T-helper 17 cell (primary cell): ENCODE data around the gene HDAC4. TPM values are rescaled to one million over a fixed set of nuclear protein-coding genes. Genes with fewer than 3 reads are reported as not detected.

Source experiments
- ATAC-seq: fragments of 150-1000 bp; cut with Tn5 transposase; 2 replicates; pipeline ENCODE4 v1.10.0; 2021; ENCODE audit warnings: mild to moderate bottlenecking, moderate library complexity
- DNase-seq, 3 donors: peaks; one replicate each; pipeline versions ENCODE4 v3.0.0 to v3.0.0-alpha.2; 2020 to 2021
- H3K9me3 ChIP-seq: one replicate; pipeline ENCODE4 v1.7.0; 2013; ENCODE audit warnings: low read length, mild to moderate bottlenecking; ENCODE audit not compliant: control insufficient read depth, poor library complexity, severe bottlenecking
- H3K27ac Mint-ChIP-seq: one replicate; pipeline ENCODE4 v1.8.0; 2022; ENCODE audit warnings: mild to moderate bottlenecking, moderate library complexity, mixed read lengths
- H3K27me3 Mint-ChIP-seq: one replicate; pipeline ENCODE4 v1.8.0; 2022; ENCODE audit warnings: mixed read lengths
- H3K36me3 Mint-ChIP-seq: one replicate; pipeline ENCODE4 v1.8.0; 2022; ENCODE audit warnings: low read depth, mixed read lengths
- H3K4me1 Mint-ChIP-seq: one replicate; pipeline ENCODE4 v1.8.0; 2022; ENCODE audit warnings: mild to moderate bottlenecking, mixed read lengths
- H3K4me3 Mint-ChIP-seq: one replicate; pipeline ENCODE4 v1.8.0; 2022; ENCODE audit warnings: mild to moderate bottlenecking, moderate library complexity, mixed read lengths
- total RNA-seq, 4 donors: library from RNA in 2 of 4; stranded (reverse) in 2 of 4; gene quantifications; one replicate each; pipeline ENCODE4 v1.2.3 and lab custom pipeline; 2022 to 2026

HDAC4 gene
- total RNA-seq, 2 donors from 2014 or later, result 78.9 to 79.0 TPM

- H3K36me3 Mint-ChIP-seq, result peaks cover 3% of the 10 kb centered on the region
- no peaks in the 10 kb centered on the region for H3K9me3 ChIP-seq
- H3K27ac Mint-ChIP-seq, result peak overlapping the region; percentile 74
- DNase-seq, result no peak
- no peak overlapping the region for H3K4me3 Mint-ChIP-seq
- peaks cover 32% of the 10 kb centered on the region for H3K4me1 Mint-ChIP-seq
- no peaks in the 10 kb centered on the region for H3K27me3 Mint-ChIP-seq
- ATAC-seq, result no peak
These were observed 84.0 kb downstream of the HDAC4 start for GRCh38 chr2:239316562-239317465.

GRCh38 chr2:239315308-239315707 is 85.5 kb downstream of the HDAC4 start:
- peak in 1 of 3 donors; percentile 3 for DNase-seq
- peak; percentile 56 for ATAC-seq
- no peaks in the 10 kb centered on the region for H3K9me3 ChIP-seq
- peaks cover 3% of the 10 kb centered on the region for H3K36me3 Mint-ChIP-seq
- peak overlapping the region; percentile 39 for H3K4me3 Mint-ChIP-seq
- H3K4me1 Mint-ChIP-seq, result peaks cover 24% of the 10 kb centered on the region
- H3K27ac Mint-ChIP-seq, result peak overlapping the region; percentile 8
- H3K27me3 Mint-ChIP-seq, result no peaks in the 10 kb centered on the region

- no peaks in the 10 kb centered on the region for H3K27me3 Mint-ChIP-seq
- H3K27ac Mint-ChIP-seq, result peak overlapping the region; percentile 67
- H3K9me3 ChIP-seq, result no peaks in the 10 kb centered on the region
- DNase-seq, result no peak
- no peak overlapping the region for H3K4me3 Mint-ChIP-seq
- H3K4me1 Mint-ChIP-seq, result peaks cover 18% of the 10 kb centered on the region
- H3K36me3 Mint-ChIP-seq, result peaks cover 3% of the 10 kb centered on the region
- no peak for ATAC-seq
These were observed 87.0 kb downstream of the HDAC4 start for GRCh38 chr2:239313776-239314175.

GRCh38 chr2:239312741-239313667 is 87.8 kb downstream of the HDAC4 start:
- peaks cover 3% of the 10 kb centered on the region for H3K36me3 Mint-ChIP-seq
- no peak for ATAC-seq
- no peak overlapping the region for H3K4me3 Mint-ChIP-seq
- H3K27ac Mint-ChIP-seq, result peak overlapping the region; percentile 67
- H3K27me3 Mint-ChIP-seq, result no peaks in the 10 kb centered on the region
- H3K9me3 ChIP-seq, result no peaks in the 10 kb centered on the region
- peak in 1 of 3 donors; percentile 3 for DNase-seq
- H3K4me1 Mint-ChIP-seq, result peaks cover 17% of the 10 kb centered on the region

- peaks cover 3% of the 10 kb centered on the region for H3K36me3 Mint-ChIP-seq
- DNase-seq, result no peak
- no peaks in the 10 kb centered on the region for H3K27me3 Mint-ChIP-seq
- ATAC-seq, result no peak
- no peak overlapping the region for H3K27ac Mint-ChIP-seq
- H3K9me3 ChIP-seq, result no peaks in the 10 kb centered on the region
- no peak overlapping the region for H3K4me3 Mint-ChIP-seq
- peaks cover 18% of the 10 kb centered on the region for H3K4me1 Mint-ChIP-seq
These were observed 88.7 kb downstream of the HDAC4 start for GRCh38 chr2:239312081-239312511.

- H3K4me3 Mint-ChIP-seq, result no peak overlapping the region
- peaks cover 3% of the 10 kb centered on the region for H3K36me3 Mint-ChIP-seq
- ATAC-seq, result no peak
- no peak for DNase-seq
- no peak overlapping the region for H3K27ac Mint-ChIP-seq
- H3K4me1 Mint-ChIP-seq, result peaks cover 16% of the 10 kb centered on the region
- H3K27me3 Mint-ChIP-seq, result no peaks in the 10 kb centered on the region
- no peaks in the 10 kb centered on the region for H3K9me3 ChIP-seq
These were observed 89.4 kb downstream of the HDAC4 start for GRCh38 chr2:239311132-239312040.

GRCh38 chr2:239310401-239311061 is 90.3 kb downstream of the HDAC4 start:
- Mint-ChIP-seq H3K36me3 (peaks cover 3% of the 10 kb centered on the region), H3K4me3 (no peak overlapping the region), H3K27ac (no peak overlapping the region), H3K4me1 (peaks cover 19% of the 10 kb centered on the region), H3K27me3 (no peaks in the 10 kb centered on the region)
- ATAC-seq (no peak), DNase-seq (peak in 1 of 3 donors; percentile 2)
- H3K9me3 ChIP-seq, result no peaks in the 10 kb centered on the region

GRCh38 chr2:239309398-239310245 is 91.2 kb downstream of the HDAC4 start:
- ATAC-seq (no peak), DNase-seq (peak in 2 of 3 donors; percentile 4 to 6)
- no peaks in the 10 kb centered on the region for H3K9me3 ChIP-seq
- Mint-ChIP-seq H3K4me3 (no peak overlapping the region), H3K4me1 (peaks cover 14% of the 10 kb centered on the region), H3K27ac (no peak overlapping the region), H3K27me3 (no peaks in the 10 kb centered on the region), H3K36me3 (no peaks in the 10 kb centered on the region)

GRCh38 chr2:239308661-239309397 is 92.0 kb downstream of the HDAC4 start:
- no peaks in the 10 kb centered on the region for H3K9me3 ChIP-seq
- Mint-ChIP-seq H3K27ac (no peak overlapping the region), H3K4me1 (peaks cover 13% of the 10 kb centered on the region), H3K36me3 (no peaks in the 10 kb centered on the region), H3K4me3 (no peak overlapping the region), H3K27me3 (no peaks in the 10 kb centered on the region)
- ATAC-seq, result no peak
- peak in 1 of 3 donors; percentile 7 for DNase-seq

- H3K36me3 Mint-ChIP-seq, result no peaks in the 10 kb centered on the region
- no peak overlapping the region for H3K4me3 Mint-ChIP-seq
- no peak overlapping the region for H3K27ac Mint-ChIP-seq
- no peaks in the 10 kb centered on the region for H3K9me3 ChIP-seq
- ATAC-seq, result no peak
- peaks cover 14% of the 10 kb centered on the region for H3K4me1 Mint-ChIP-seq
- H3K27me3 Mint-ChIP-seq, result no peaks in the 10 kb centered on the region
- peak in 1 of 3 donors; percentile 1 for DNase-seq
These were observed 92.8 kb downstream of the HDAC4 start for GRCh38 chr2:239307921-239308613.

- H3K27ac Mint-ChIP-seq, result no peak overlapping the region
- H3K36me3 Mint-ChIP-seq, result no peaks in the 10 kb centered on the region
- ATAC-seq (no peak), DNase-seq (no peak)
- H3K9me3 ChIP-seq, result no peaks in the 10 kb centered on the region
- H3K4me3 Mint-ChIP-seq, result no peak overlapping the region
- no peaks in the 10 kb centered on the region for H3K27me3 Mint-ChIP-seq
- H3K4me1 Mint-ChIP-seq, result peaks cover 14% of the 10 kb centered on the region
These were observed 93.6 kb downstream of the HDAC4 start for GRCh38 chr2:239307221-239307569.
